Fibroblast of skin of scalp (primary cell): Measurements from ENCODE around the gene ABI3BP.

ENCODE experiments used
- DNase-seq: peaks from one replicate; pipeline ENCODE4 v3.0.0-alpha.2; 2013

The ABI3BP gene

GRCh38 chr3:100825574-100825973, 167.6 kb downstream of the ABI3BP start:
- no peak for DNase-seq

- DNase-seq, result no peak
These were observed 177.6 kb downstream of the ABI3BP start for GRCh38 chr3:100815583-100815982.

GRCh38 chr3:100813828-100814227, 179.4 kb downstream of the ABI3BP start:
- peak; percentile 77 for DNase-seq

GRCh38 chr3:100811779-100812507, 181.3 kb downstream of the ABI3BP start:
- DNase-seq, result no peak

- DNase-seq, result peak; percentile 95
These were observed 182.6 kb downstream of the ABI3BP start for GRCh38 chr3:100810671-100811070.

GRCh38 chr3:100804631-100805030, 188.6 kb downstream of the ABI3BP start:
- DNase-seq, result no peak

- peak; percentile 52 for DNase-seq
These were observed 189.5 kb downstream of the ABI3BP start for GRCh38 chr3:100803711-100804110.

- DNase-seq, result peak; percentile 52
These were observed 191.1 kb downstream of the ABI3BP start for GRCh38 chr3:100802126-100802525.

GRCh38 chr3:100798012-100798411, 195.2 kb downstream of the ABI3BP start:
- no peak for DNase-seq

- DNase-seq, result peak; percentile 45
These were observed 196.7 kb downstream of the ABI3BP start for GRCh38 chr3:100796556-100796955.

- peak; percentile 58 for DNase-seq
These were observed 203.6 kb downstream of the ABI3BP start for GRCh38 chr3:100789579-100789978.

GRCh38 chr3:100783619-100784018, 209.6 kb downstream of the ABI3BP start:
- no peak for DNase-seq

- DNase-seq, result peak; percentile 37
These were observed 210.3 kb downstream of the ABI3BP start for GRCh38 chr3:100782906-100783305.

GRCh38 chr3:100782348-100782747, 210.9 kb downstream of the ABI3BP start:
- no peak for DNase-seq

GRCh38 chr3:100781301-100781700, 211.9 kb downstream of the ABI3BP start:
- DNase-seq, result peak; percentile 84

GRCh38 chr3:100780071-100780622, 213.1 kb downstream of the ABI3BP start:
- DNase-seq, result no peak

- DNase-seq, result no peak
These were observed 213.7 kb downstream of the ABI3BP start for GRCh38 chr3:100779480-100779879.

- peak; percentile 77 for DNase-seq
These were observed 215.9 kb downstream of the ABI3BP start for GRCh38 chr3:100777271-100777670.

GRCh38 chr3:100776746-100777145, 216.5 kb downstream of the ABI3BP start:
- DNase-seq, result no peak

- DNase-seq, result no peak
These were observed 217.0 kb downstream of the ABI3BP start for GRCh38 chr3:100776097-100776729.

GRCh38 chr3:100775669-100776068, 217.6 kb downstream of the ABI3BP start:
- no peak for DNase-seq

GRCh38 chr3:100775226-100775625, 218.0 kb downstream of the ABI3BP start:
- DNase-seq, result no peak

- DNase-seq, result no peak
These were observed 223.5 kb downstream of the ABI3BP start for GRCh38 chr3:100769693-100770092.

- no peak for DNase-seq
These were observed 227.2 kb downstream of the ABI3BP start for GRCh38 chr3:100766069-100766468.
